NK-92 treated with Interleukin-12 subunit alpha and Interleukin-12 subunit beta, amount 100 ng/mL, for 24 hours (cell line): ENCODE results near the gene TMX4.
"Not testable (repeated sequence)": the region's sequence is repeated elsewhere in the genome, so short reads cannot be mapped to it uniquely, and the experiment has no call there.

Experiments used
- DNase-seq: peaks from one replicate; lab custom pipeline; 2025; lab: John Stamatoyannopoulos, UW

The TMX4 gene

GRCh38 chr20:7967199-7967844 lies 52.2 kb downstream of the TMX4 start:
- no peak for DNase-seq

GRCh38 chr20:7966176-7966575 lies 53.4 kb downstream of the TMX4 start:
- DNase-seq = no peak

- no peak for DNase-seq
Measured at GRCh38 chr20:7959484-7959883, 60.1 kb downstream of the TMX4 start.

- DNase-seq = not testable (repeated sequence)
Measured at GRCh38 chr20:7956561-7956960, 63.0 kb downstream of the TMX4 start.

GRCh38 chr20:7950387-7950786 lies 69.2 kb downstream of the TMX4 start:
- no peak for DNase-seq

GRCh38 chr20:7943891-7944290 lies 75.7 kb downstream of the TMX4 start:
- DNase-seq = no peak

GRCh38 chr20:7940341-7940740 lies 79.2 kb downstream of the TMX4 start, which contains the start of gene HAO1:
TSS of gene HAO1 (minus strand) at chr20:7940458. CDS start at chr20:7940422, 36 bp downstream.
- no peak for DNase-seq

- DNase-seq = no peak
Measured at GRCh38 chr20:7939663-7940062, 79.9 kb downstream of the TMX4 start.

- no peak for DNase-seq
Measured at GRCh38 chr20:7938058-7938457, 81.5 kb downstream of the TMX4 start.

GRCh38 chr20:7937328-7937727 lies 82.2 kb downstream of the TMX4 start:
- no peak for DNase-seq

GRCh38 chr20:7935027-7935551 lies 84.5 kb downstream of the TMX4 start:
- no peak for DNase-seq

- no peak for DNase-seq
Measured at GRCh38 chr20:7933346-7933745, 86.2 kb downstream of the TMX4 start.

GRCh38 chr20:7930343-7930742 lies 89.2 kb downstream of the TMX4 start:
- no peak for DNase-seq
